Left kidney (tissue), 2 donors: Measurements from ENCODE around the gene CCDC39. TPM values are rescaled to one million over a fixed set of nuclear protein-coding genes. Genes with fewer than 3 reads are reported as not detected.
"Not testable (repeated sequence)": the region's sequence is repeated elsewhere in the genome, so short reads cannot be mapped to it uniquely, and the experiment has no call there.

Experiments used
- DNase-seq: peaks from one replicate; pipeline ENCODE4 v3.0.0-alpha.2; 2013
- polyA plus RNA-seq: library from polyadenylated mRNA; unstranded; fragments of 120-200 nt; gene quantifications from one replicate; pipeline ENCODE4 v1.2.1, GENCODE V29; 2013; ENCODE audit not compliant: insufficient read length

Gene CCDC39
- polyA plus RNA-seq, 1 donor: 9.8 TPM

DNA sequence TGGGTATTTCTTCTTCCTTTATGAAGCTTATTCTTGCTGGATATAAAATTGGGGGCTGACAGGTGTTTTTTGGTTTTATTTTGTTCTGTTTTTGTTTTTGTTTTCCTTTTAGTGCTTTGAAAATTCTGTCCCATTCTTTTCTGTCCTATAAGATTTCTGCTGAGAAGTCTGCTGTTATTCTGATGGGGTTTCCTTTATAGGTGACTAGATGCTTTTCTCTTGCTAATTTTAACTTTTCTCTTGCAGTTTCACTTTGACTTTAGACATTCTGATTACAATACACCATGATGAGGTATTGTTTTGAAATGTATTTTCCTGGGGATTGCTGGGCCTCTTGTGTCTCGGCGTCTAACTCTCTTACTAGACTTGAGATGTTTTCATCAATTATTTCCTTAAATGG lies 54.6 kb downstream of the CCDC39 start:
- DNase-seq: no peak

DNA sequence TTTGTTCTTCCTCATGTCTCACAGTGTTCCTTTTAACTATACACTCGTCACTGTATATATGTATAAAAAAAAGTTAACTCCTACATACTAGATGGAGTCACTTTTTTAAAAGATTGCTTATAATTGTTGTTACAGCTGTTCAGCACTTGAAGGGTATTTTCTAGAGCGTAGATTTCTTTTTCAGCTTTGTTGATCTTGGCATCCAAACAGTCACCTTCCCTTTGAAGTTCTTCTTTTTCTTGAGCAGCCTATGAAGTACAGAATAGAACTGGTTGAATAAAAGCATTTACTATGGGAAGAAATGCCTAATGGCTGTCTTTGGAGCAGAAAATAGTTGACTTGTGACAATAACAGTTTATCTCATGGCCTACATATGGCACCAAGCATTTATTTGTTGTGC lies 59.6 kb downstream of the CCDC39 start:
- no peak for DNase-seq

DNA sequence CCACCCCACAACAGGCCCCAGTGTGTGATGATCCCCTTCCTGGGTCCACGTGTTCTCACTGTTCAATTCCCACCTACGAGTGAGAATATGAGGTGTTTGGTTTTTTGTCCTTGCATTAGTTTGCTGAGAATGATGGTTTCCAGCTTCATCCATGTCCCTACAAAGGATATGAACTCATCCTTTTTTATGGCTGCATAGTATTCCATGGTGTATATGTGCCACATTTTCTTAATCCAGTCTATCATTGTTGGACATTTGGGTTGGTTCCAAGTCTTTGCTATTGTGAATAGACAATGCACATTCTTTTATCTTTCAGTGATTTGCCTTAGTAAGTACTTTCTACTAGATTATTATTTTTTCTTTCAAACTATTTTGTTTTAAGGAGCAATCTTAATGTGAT lies 60.7 kb downstream of the CCDC39 start:
- not testable (repeated sequence) for DNase-seq

DNA sequence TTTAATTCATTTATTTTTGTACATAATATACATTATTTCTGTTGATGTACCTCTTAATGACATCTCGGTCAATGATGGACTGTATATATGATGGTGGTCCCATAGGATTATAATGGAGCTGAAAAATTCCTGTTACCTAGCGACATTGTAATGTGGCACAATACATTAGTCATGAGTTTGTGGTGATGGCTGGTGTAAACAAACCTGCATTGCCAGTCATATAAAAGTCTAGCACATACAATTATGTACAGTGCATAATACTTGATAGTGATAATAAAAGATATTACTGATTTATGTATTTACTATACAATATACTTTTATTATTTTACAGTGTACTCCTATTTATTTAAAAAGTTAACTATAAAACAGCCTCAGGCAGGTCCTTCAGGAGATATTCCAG lies 62.2 kb downstream of the CCDC39 start:
- no peak for DNase-seq

DNA sequence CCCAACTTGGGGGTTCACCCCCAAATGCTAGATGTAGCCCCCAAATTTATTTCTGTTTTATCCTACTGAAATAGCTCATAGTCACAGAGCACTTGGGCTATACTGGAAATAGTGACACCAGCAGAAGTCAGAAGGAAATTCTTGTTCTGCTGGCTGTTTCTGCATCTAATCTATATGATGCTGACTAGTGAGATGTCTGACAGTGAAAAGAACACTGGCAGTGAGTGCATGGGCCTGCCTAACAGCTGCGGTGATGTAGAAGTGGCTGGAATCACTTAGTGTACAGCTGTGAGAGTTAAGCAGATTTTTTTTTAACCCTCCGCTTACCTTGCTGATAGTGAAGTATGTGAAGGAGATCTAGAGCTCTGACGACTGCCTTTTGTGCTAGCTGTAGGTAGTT lies 63.3 kb downstream of the CCDC39 start:
- no peak for DNase-seq

DNA sequence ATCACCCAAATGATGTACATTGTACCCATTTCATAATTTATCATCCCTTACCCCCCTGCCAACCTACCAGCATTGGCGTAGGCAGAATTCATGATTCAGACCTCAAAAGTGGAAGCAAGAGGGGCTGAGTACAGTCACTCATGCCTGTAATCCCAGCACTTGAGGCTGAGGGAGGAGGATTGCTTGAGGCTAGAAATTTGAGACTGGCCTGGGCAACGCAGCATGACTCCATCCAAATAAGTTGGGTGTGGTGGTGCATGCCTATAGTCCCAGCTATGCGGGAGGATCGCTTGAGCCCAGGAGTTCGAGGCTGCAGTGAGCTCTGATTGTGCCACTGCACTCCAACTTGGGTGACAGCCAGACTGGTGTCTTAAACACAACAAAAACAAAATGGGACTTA lies 66.9 kb downstream of the CCDC39 start:
- no peak for DNase-seq

DNA sequence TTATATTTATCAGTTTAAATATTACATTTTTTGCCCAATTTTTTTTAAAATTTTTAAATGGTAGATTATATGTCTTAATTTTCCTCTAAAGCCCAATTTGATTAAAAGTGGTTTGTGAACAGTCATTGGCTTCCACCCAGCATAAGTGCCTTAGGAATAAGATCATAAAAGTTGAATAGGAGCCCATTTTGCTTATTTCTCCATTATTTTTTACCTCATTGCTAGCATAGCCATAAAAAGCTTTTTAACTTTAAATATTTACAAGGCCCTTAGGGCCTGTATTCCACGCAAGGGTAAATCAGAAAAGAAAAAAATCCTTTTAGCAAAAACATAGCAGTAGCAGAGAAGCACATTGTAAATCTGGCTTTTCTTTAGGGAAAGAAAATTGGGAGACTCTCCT lies 68.3 kb downstream of the CCDC39 start:
- no peak for DNase-seq

DNA sequence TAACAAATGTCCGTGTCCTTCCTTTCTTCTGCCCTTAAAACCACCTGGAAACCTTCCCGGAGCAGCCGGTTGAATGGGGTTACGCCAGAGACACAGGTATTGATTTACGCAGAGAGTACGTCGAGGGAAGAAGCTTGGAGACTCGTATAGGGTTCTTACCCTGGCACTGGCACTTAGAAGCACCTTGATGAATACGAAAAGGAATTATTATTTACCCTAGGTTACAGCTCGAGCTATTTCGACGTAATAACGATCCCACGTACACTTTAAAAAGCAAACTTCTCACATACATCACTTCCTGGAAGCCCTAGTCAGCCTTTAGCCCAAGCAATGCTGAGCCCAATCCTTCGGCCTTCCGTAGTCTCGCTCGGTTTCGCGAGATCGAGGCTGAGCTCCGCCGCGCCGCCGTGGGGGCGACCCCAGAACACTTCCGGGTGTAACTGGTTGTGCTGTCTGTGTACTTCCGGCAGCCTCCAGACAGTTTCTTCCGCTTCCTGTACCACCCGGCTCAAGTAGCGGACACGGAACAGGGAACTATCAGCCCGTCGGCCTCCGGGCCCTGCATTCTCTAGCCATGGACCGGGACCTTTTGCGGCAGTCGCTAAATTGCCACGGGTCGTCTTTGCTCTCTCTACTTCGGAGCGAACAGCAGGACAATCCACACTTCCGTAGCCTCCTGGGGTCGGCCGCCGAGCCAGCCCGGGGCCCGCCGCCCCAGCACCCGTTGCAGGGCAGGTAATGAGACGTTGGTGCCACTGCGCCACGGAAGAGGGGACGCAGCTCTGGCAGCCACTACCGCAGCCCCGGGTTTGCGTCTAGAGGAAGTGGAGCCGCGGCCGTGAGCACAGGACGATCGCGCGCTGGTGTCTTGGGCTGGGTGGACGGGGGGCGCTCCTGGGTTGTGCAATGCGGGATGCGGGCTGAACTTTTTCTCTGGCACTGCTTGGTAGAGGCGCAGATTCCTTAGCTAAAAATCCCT lies 77.3 kb downstream of the CCDC39 start, which contains the start of gene TTC14:
Gene TTC14, plus strand, starts transcription at position 476 of the 979 bp plus-strand sequence. Its CDS starts 99 bp downstream, at position 575.
- peak; percentile 88 for DNase-seq

DNA sequence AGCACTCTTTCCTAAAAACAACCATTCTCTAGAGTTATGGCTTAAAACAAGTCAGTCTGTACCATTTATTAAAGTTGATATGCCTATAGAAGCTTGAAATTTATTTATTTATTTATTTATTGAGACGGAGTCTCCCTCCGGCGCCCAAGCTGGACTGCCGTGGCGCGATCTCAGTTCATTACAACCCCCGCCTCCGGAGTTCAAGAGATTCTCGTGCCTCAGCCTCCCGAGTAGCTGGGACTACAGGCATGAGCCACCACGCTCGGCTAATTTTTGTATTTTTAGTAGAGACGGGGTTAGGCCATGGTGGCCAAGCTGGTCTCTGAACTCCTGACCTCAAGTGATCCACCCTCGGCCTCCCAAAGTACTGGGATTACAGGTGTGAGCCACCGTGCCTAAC lies 78.8 kb downstream of the CCDC39 start:
- no peak for DNase-seq

DNA sequence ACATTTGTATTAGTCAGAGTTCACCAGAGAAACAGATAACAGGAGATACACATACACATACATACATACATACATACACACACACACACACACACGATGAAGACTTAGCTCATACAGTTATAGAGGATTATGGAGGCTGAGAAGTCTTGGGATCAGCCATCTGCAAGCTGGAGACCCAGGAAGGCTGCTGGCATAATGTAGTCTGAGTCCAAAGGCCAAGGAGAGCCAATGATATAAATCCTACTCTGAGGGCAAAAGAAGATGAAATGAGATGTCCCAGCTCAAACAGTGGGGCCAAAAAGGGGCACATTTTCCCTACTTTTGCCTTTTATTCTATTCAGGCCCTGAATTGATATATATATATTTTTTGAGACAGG lies 83.7 kb downstream of the CCDC39 start:
- no peak for DNase-seq

DNA sequence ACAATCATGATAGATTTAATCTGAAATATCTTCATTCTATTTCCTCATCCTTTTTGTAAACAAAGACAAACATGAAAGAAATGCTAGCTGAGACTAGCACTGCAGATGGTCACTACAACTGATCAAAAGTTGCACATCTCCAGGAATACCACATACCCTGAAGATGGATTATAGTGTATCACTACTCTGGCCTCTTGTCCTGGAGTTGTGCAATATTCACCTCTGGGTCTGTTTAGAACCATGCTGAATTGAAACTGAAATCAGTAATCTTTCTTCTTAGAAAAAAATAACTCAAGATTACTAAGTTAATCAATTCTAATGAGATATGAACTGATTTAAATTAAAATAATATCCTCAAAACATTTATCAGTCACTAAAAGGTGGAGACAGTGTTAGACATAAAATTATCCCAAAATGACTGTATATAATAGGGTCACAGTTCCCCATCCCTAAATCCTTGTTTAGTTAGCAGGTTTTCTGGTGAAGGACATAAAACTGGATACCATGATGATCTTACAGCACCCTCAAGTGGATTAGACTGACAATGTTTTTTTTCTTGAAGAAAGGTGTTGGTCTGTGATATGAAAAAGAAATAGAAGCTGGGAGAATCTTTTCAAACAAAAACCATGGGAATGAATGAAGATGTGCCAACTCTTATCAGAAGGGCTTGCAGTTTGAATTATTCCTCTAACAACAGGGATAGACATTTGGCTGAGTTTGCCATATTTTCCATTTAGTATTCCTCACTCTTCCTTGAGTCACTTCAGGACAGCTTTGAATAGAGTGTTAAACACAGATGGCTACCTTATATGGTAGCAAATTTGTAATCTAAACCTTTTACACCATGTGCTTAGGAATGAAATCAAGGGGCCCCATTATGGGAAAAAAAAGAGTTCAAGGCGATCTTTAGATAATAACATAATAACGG lies 84.4 kb downstream of the CCDC39 start:
- peak; percentile 17 for DNase-seq

DNA sequence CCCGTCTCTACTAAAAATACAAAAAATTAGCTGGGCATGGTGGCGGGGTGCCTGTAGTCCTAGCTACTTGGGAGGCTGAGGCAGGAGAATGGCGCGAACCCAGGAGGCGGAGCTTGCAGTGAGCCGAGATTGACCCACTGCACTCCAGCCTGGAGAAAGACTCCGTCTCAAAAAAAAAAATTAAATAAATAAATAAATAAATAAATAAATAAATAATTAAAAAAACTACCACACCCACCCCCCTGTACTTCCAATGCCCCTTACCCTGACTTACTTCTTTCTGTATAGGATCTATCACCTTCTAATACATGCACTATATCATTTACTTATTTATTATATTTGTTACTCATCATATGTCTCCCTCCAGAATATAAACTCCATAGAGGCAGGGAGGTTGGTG lies 85.7 kb downstream of the CCDC39 start:
- not testable (repeated sequence) for DNase-seq

DNA sequence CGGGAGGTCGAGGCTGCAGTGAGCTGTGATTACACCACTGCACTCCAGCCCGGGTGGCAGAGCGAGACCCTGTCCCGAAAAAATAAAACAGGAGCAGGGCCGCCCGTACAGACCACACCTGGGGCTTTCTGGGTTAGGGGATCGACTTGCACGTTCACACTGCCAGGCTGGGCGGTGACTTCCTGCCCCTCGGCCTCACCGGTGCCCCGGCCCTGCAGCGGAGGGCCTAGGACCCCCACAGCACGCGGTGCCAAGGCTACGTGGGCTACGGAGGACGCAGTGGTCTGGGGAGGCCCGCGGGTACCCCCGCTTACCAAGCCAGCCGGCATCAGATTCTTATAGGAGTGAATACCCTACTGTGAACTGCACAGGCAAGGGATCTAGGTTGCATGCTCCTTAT lies 88.9 kb downstream of the CCDC39 start:
- DNase-seq: no peak

DNA sequence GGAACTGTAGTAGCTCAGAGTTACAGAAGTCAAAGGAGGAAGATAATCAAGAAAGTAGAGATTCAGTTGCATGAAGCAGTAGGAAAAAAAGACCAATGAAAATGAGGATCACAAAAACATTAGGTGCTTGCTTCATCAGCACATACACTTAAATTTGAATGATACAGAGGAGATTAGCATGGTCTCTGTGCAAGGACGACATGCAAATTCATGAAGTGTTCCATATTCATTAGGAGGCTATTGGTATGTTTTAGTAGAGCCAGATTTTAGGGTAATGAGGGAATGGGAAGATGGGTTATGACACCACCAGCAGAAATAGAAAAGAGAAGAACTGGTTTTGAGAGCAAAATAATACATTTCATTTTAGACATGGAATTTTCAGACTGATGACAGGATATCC lies 98.4 kb downstream of the CCDC39 start:
- no peak for DNase-seq

DNA sequence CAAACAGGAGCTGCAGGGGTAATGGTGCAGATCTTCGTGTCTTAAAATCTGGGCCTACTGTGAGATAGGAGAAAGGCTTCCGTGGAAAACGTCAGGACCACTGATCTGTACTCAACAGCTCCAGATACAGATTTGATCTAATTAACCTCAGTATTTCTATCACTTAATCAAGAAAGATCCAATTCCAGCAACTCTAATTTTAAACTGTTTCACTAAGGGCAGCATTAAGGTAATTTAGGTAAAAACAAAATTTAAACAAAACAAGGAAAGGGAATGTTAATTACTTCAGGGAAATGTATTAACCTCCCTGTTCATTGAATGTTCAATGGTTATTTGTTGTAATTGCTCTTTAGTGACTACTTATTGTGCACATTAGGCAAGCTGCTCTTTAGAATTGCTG lies 103.7 kb downstream of the CCDC39 start:
- DNase-seq: no peak

DNA sequence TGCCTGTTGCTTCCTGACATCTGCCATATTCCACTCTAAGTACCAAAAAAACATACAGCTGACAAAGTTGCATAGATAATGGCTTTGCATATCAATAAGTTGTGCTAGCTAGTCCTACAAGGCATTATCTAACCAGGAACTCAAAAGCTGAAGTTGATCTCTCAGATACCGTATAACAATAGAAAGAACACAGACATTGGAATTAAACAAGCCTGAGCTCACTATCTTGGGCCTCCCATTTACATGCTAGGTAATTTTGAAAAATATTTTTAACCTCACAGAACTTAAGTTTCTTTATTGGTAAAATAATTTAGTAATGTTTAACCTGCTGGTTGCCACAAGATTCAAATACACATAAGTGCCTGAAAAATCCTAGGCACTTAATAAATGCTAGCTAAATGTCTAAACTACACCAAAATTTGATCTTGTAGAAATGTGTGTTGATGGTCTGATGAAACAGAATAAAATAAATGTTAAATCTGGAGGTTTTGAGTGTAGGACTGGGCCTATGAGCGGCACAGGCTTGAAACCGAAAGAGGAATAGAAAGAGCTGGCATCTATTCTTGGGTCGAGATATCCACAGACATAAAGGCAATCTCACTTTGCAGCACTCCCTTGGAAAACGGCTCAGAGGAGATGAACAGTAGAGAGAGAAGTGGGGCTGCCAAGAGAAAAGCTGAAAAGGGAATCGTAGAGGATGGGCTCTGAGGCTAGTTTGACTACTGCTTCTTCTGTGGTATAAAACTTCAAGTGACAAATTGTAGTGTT lies 107.3 kb downstream of the CCDC39 start:
- no peak for DNase-seq

DNA sequence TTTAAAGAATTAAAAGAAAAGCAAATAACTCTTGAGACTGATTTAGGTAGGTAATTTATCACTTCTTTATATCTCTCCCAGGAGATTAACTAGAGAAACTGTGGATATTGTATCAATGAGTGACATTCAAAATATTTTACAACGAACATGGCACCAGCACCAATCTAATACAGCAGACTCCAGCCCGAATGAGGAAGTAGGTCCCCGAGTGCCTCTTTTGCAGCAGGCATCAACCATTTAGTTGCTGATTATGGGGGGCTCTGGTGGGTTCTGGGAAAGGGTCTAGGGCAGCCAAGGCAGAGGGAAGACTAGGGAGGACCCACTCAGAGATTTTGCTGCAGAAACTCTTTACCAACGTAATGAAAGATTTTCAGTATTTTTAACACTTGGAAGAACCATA lies 109.1 kb downstream of the CCDC39 start:
- DNase-seq: no peak

DNA sequence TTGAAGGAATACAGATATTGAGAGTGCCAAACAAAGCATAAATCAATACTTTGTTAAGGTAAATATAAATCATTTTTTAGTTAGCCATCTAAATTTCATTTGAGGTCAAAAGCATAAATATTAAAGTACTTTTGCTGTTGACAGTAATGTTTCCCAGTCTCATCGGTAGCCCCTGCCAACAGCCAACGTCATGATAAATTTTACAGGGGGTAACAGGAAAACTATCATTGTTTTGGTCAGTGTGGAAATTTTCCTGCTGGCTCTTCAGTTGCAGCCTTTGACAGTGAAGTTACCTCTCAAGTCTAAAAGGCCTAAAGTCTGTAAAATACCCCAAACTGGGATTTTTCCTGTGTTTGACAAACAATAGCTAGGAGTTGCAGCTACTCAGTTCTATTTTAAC lies 114.6 kb downstream of the CCDC39 start:
- no peak for DNase-seq
